Measurements from ENCODE around the gene TCP10L. TPM values are rescaled to one million over a fixed set of nuclear protein-coding genes. Genes with fewer than 3 reads are reported as not detected.

TCP10L gene
- total RNA-seq, 4 donors from 2014 or later, result 1.3 to 1.9 TPM; not detected in 2

GRCh38 chr21:32539378-32539777, 45.9 kb downstream of the TCP10L start:
- no peak for DNase-seq
- Histone ChIP-seq H3K4me1 (no peaks in the 10 kb centered on the region), H3K27me3 (no peaks in the 10 kb centered on the region), H3K36me3 (no peaks in the 10 kb centered on the region), H3K9me3 (no peaks in the 10 kb centered on the region), H3K27ac (no peak overlapping the region), H3K4me3 (no peak overlapping the region)
- intact Hi-C loops (cut with DNase I; ENCODE audit: low total_unique reads), result no loop called here
- no peak for TF ChIP-seq POLR2A (IDR thresholded peaks at IDR 0.05)
- no peak for TF ChIP-seq CTCF (IDR thresholded peaks at IDR 0.05)

GRCh38 chr21:32538147-32538792, 47.1 kb downstream of the TCP10L start:
- Histone ChIP-seq H3K4me1 (no peaks in the 10 kb centered on the region), H3K4me3 (no peak overlapping the region), H3K9me3 (no peaks in the 10 kb centered on the region), H3K27ac (no peak overlapping the region), H3K36me3 (no peaks in the 10 kb centered on the region), H3K27me3 (no peaks in the 10 kb centered on the region)
- intact Hi-C loops (cut with DNase I; ENCODE audit: low total_unique reads), result no loop called here
- DNase-seq, result no peak
- TF ChIP-seq CTCF (IDR thresholded peaks at IDR 0.05) (no peak), POLR2A (IDR thresholded peaks at IDR 0.05) (no peak)

- TF ChIP-seq CTCF (IDR thresholded peaks at IDR 0.05) (no peak), POLR2A (IDR thresholded peaks at IDR 0.05) (no peak)
- Histone ChIP-seq H3K4me3 (no peak overlapping the region), H3K36me3 (no peaks in the 10 kb centered on the region), H3K27ac (no peak overlapping the region), H3K9me3 (no peaks in the 10 kb centered on the region), H3K4me1 (no peaks in the 10 kb centered on the region), H3K27me3 (no peaks in the 10 kb centered on the region)
- no peak for DNase-seq
- intact Hi-C loops (cut with DNase I; ENCODE audit: low total_unique reads), result no loop called here
Measured at GRCh38 chr21:32537569-32537881, 47.8 kb downstream of the TCP10L start.

GRCh38 chr21:32535612-32536011, 49.7 kb downstream of the TCP10L start:
- Histone ChIP-seq H3K9me3 (no peaks in the 10 kb centered on the region), H3K4me3 (no peak overlapping the region), H3K4me1 (no peaks in the 10 kb centered on the region), H3K36me3 (no peaks in the 10 kb centered on the region), H3K27ac (no peak overlapping the region), H3K27me3 (no peaks in the 10 kb centered on the region)
- TF ChIP-seq POLR2A (IDR thresholded peaks at IDR 0.05) (no peak), CTCF (IDR thresholded peaks at IDR 0.05) (no peak)
- intact Hi-C loops (cut with DNase I; ENCODE audit: low total_unique reads), result no loop called here
- DNase-seq, result no peak

GRCh38 chr21:32534113-32534512, 51.2 kb downstream of the TCP10L start:
- no peak for DNase-seq
- Histone ChIP-seq H3K27me3 (no peaks in the 10 kb centered on the region), H3K4me1 (no peaks in the 10 kb centered on the region), H3K9me3 (no peaks in the 10 kb centered on the region), H3K4me3 (no peak overlapping the region), H3K27ac (no peak overlapping the region), H3K36me3 (no peaks in the 10 kb centered on the region)
- intact Hi-C loops (cut with DNase I; ENCODE audit: low total_unique reads), result no loop called here
- TF ChIP-seq CTCF (IDR thresholded peaks at IDR 0.05) (no peak), POLR2A (IDR thresholded peaks at IDR 0.05) (no peak)
